ENCODE measurements around the gene FBXO42. TPM values are rescaled to one million over a fixed set of nuclear protein-coding genes. Genes with fewer than 3 reads are reported as not detected.
"Not testable (repeated sequence)": the region's sequence is repeated elsewhere in the genome, so short reads cannot be mapped to it uniquely, and the experiment has no call there.

FBXO42 gene
- total RNA-seq, 1 donor from 2014 or later, result 11.9 TPM

DNA sequence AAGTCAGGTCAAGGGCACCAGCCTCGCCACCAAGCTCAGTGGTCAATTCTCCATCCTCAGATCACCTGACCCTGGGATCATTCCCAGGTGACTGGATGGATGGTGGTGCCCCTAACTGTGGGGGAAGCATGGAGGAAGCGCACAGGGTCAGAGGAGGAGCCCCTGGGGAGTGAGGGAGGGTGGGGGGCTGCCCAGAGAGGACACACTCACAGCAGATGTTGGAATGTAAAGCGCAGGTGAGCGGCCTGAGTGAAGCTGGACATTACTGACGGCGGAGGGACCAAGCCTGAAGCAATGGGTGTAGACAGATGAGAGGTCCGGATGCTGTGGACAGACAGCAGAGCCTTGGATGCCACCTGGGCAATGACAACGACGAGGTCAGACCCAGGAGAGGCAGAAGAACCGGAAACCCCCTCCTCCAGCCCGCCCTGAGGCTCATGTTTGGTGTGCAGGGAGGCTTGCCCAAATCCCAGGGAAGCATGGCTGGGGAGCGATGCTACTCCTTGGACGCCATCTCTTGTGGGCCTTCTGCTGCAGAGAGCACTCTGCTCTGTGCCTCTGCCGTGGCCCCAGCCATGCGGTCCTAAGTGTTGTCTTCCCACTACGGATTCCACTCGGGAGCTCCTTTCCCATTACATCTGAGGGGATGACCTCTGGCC lies 109.6 kb downstream of the FBXO42 start:
- no peak for ATAC-seq

DNA sequence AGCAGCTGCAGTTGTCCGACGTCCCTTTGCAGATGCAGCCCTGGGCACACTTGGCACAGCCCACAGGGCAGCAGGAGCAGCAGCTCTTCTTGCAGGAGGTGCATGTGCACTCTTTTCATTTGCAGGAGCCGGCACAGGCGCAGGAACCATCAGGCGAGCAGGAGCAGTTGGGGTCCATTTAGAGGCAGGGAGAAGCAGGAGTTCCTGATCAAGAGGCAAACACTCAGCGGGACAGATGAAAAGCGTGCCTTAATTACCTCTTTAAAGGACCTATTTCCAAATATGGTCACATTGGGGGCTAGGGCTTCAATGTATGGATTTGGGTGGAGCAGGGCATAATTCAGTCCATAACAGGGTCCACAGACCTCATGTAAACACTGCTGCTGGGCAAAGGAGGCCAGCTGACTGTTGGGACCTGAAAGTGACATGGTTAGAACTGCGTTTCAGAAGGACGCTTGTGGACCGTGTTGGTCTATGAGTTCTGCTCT lies 111.0 kb downstream of the FBXO42 start:
- no peak for ATAC-seq

DNA sequence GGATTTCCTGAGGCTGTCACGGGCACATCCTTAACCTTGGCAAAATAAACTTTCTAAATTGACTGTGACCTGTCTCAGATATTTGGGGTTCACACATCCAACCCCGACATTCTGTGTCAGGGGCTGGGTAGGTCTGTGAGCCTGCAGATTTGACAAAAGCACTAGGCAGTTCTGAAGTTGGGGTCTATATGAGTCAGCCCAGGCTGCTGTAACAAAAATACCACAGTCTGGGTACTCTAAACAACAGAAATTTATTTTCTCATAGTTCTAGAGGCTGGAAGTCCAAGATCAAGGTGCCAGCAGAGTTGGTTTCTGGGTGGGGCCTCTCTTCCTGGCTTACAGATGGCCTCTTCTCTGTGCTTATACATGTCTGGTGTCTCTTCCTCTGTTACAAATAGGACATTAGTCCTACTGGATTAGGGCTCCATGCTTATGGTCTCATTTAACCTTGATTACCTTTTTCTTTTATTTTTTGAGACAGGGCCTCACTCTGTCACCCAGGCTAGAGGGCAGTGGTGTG lies 112.2 kb downstream of the FBXO42 start:
- ATAC-seq, result no peak

DNA sequence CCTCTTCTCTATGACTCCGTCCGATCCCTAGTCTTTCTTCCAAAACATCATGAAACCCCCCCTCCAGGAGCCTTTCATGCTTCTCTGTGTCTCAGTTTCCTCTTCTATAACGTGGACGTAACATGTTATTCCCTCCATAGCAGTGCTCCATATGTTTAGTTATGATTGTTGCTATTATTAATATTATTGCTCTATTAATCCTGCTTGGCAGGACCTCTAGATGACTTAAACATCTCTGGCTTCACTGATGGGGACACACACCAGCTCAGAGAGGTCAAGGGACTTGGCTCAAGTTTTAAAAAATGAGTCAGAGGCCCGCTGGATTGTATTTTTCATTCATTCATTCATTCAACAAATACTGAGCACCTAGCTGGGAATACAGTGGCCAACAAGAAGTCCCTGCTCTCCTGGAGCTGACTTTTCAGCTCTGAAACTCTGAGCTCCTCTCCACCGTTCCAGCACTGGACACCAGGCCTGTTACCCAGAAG lies 114.9 kb downstream of the FBXO42 start:
- ATAC-seq, result peak; percentile 2

DNA sequence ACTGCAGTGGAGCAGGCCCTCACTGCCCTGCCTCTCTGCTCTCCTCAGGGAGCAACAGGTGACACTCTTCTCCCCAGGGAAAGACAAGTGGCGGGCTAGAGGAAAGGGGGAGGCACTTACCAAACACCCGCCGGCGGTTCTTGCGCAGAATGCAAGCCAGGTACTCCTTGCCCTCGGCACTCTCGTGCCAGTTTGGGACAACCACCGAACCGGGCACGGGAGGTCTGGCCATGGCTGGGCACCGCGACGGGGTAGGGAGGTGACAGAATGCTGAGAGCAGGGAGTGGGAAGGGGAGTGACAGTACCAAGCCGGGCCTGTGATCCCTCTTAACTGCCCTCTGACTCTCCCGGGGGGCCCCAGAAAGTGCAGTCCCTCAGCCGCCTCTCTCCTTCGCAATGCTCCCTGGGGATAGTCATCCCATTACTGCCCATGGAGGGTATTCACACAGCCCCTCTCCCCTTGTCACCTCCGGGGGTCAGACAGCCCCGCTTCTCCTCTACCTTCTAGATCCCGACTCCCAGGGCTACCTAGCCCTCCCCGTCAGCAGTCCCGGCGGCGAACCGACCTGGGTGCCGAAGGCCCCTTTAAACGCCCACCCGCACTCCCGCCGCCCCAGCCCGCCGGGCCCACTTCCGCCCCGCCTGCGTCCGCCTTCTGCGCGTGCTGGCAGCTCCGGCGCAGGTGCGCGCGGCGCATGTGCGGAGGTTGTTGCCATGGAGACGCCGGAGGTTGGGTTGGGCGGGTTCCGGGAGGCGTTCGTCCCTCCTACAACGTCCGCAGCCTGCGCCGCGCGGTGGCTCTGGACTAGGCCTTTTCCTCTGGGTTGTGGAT lies 115.6 kb downstream of the FBXO42 start, which contains the start of gene CPLANE2:
TSS of gene CPLANE2 (minus strand) at position 673 of the 832 bp plus-strand sequence. CDS start at position 232, 441 bp downstream.
- ATAC-seq, result peak; percentile 87

DNA sequence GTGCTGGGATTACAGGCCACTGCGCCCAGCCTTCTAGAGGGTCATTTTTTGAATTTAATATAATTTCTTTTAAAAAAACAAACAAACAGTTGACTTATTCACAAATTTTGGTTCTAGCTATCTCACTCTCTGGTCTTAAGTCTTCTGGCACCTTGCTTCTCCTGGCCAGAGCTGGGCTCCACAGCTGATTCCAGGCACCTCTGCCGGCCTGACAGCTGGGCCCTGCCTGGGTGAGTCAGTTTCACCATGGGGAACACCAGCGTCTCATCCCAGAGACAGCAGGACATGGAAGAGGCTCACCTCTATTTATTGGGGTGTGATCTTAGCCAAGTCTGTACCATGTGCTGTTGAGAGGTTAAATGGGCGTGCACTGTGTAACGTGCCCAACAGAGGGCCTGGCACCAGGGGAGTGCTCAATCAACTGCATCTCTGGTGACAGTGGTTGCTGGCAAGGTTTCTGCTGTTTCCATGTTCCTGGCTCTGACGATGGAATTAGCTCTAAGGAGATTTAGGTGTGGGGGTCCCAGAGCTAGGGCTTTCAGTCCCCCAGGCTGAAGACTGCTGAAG lies 116.3 kb downstream of the FBXO42 start:
- peak; percentile 87 for ATAC-seq

DNA sequence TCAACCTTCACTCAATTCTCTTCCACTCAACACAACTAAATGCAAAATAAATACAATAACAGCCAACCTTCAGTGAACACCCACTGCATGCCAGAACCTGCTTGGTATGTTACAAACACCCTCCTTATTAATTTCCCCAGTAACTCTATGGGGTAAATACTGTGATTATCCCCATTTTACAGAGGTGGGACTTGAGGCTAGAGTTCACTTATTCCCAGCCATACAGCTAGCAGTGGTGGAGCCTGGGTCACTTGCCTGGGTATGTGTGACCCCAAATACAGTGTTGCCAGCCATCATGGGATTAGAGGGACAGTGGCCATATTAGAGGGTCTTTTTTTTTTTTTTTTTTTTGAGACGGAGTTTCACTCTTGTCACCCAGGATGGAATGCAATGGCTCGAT lies 116.9 kb downstream of the FBXO42 start:
- no peak for ATAC-seq

DNA sequence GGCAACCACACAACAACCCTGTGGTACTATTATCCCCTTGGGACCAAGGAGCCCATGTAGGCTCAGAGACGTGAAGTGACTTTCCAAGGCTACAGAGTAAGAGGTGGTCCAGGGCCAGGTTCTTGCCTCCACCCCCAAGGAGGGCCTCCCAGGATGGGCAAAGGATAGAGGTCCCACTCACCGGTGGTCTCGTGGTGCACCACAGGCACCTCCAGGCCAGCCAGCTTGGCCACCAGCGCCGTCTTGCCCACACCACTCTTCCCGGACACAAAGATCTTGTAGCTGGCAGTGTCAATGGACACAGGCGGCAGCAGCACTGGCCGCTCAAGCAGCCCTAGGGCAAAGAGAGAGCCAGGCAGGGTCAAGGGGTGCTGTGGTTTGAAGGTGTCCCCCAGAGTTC lies 118.8 kb downstream of the FBXO42 start:
- ATAC-seq, result no peak

DNA sequence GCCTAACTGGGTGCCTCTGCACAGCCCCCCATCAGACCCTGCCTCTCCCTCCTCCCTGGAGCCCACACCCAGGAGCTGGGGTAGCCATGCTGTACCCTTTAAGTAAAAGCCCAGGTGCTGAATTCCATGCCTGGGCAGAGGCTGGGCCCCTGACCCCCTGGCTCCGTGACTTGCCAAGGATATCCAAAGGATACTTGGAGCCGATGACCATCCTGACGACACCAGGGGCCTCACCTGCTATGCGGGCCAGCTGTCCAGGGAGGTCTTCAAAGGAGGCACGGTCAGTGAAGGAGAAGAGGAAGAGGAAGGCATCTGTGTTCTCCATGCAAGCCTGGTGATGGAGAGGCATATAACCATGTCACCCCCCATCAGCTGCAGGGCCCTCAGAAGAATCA lies 120.0 kb downstream of the FBXO42 start:
- ATAC-seq, result no peak

DNA sequence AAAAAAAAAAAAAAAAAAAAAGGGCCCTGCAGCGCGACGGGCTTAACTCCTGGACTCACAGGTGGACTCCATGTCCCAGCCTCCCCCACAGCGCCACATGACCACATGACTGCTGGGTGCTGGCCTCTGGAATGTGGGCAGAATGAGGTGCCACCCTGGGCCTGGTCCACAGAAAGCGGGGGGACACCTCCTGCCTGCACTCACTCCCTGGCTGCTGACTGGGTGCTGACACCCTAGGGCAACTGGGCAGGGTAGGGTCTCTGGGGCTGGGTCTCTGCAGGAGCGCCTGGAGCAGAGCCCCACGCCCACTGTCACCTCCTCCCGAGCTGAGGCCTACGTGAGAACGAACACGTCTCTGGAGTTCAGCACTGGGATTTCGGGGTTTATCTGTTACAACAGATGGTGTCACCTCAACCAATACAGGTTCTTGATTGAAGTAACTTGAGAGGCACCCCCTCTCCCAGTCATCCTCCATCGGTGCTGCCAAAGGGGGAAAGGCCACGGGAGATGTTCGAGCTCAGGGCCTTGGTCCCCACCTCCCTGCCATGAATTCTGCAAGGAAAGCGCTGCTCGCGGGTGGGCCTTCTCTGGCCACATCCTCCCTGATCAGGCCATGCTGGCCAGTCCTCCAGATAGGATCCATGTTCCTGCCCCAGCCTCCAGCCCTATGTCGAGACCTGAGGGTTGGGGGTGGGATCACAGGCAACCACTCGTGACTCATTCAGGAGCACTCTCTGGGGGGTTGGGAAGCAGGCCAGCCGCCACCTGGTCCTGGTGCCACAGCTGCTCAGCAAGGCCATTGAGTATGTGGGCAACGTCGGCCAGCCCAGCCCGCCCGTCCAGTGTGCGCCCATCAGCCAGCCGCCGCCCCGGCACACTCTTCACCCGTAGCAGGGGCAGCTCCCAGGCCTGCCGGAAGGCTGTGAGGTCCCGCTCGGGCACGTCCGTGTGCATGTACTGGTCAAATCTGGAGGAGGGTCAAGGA lies 120.7 kb downstream of the FBXO42 start:
- no peak for ATAC-seq

DNA sequence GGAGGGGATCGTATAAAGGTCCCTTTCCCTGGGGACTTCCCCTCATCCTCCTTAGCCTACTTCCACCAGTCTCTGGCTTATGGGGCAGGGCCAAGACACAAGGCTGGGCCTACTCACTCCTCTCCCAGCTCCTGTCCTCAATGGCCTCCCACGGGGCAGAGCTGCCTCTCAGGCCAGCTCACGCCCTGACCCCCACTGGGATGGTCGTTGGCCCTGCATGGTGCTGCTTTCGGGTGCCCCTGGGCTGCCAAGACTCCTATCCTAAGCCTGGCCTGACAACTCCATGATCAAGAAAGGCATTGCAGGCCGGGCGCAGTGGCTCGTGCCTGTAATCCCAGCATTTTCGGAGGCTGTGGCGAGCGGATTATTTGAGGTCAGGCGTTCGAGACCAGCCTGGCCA lies 121.5 kb downstream of the FBXO42 start:
- ATAC-seq, result no peak

DNA sequence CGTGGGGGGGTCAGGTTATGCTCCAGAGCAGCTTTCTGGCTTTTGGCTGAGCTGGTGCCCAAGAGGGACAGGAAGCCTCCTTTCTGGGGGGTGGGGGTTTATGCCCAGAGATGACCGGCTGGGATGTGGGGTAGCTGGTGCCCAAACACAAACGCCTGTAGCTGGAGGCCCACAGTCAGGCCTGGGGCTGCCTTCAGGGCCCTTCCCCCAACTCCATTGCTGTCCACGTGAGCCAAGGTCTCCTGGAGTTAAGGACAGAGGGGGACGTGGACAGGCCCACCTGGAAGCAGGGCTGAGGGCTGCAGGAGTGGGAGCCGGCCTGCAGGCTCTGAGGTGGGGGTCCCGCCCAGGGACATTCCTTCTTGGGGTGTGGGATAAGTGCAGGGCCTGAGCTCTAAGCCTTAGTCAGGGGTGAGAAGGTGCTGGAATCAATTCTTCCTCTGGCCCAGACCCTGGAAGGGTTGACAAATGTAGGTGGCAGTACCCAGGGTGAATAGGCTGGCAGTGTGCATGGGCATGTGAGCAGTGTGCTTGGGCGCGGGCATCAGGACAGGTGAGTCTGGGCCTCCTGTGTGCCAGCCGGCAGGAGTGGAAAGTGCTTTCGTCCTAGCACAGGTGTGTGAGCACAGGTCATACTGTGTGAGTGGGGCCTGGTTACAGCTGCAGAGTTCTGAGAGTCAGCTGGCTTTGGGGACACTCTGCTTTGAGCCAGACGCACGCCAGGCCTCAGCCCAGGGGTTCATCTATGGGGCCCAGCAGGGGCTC lies 122.1 kb downstream of the FBXO42 start:
- ATAC-seq, result no peak

DNA sequence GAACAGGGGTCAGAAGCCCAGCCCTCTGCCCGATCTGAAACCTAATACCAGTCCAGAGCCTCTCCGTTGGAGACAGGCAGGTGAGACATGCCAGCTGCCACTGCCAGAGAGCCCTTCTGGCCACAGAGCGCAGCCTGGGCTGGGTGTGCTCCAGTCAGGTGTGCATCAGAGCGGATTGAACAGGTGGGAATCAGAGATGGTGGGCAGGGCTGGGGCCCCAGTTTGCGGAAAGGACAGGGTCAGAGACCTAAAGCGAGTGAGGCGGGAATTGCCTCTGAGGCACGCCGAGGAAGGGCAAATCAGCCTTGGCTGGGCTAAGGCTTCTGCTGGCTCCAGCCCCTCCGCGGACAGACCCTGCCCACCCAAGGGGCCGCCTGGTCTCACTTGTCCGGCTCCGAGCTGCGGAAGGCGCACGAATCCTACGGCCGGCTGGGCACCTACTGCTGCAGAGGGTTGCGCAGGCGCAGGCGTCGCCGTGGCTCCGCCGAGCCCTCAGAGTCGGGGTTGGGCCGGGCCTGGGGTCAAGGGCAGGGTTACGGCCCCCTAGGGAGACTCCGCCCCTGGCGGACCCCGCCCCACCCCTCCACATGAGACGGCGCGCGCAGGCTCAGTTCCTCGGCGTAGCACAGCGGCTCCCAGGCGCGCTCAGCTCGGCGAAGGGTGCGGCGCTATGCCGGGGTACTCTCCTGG lies 125.6 kb downstream of the FBXO42 start:
- ATAC-seq, result peak; percentile 33

DNA sequence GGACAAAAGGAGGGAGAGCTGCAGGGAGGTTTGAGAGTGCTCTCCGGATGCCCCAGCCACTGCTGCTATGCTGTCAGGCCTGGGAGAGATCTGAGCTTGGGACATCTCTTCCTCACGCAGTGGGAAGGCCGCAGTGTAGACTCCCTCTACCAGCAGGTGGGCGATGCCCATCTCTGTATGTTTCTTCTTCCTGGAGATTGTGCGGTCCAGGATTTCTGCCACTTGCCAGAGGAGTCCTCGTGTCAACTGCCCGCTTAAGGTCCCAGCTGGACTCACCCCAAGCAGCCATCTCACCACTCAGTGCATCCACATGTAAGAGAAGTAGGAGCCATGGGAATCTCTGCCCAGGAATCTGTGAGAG lies 126.2 kb downstream of the FBXO42 start:
- no peak for ATAC-seq

DNA sequence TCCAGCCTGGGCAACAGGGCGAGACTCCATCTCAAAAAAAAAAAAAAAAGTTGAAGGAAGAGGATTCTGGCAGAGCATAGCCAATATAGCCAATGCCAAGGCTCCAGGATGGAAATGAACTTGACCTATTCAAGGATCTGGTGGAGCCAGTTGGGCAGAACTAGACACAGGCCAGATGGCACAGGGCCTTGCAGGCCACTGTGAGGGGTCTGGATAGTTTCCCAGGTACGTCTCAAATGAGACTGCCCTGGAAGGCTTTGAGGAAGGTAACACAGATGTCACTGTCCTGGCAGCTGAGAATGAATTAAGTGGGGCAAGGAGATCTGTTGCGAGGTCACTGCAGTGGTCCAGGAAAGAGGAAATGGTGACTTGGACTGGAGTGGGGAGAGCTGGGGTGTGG lies 127.8 kb downstream of the FBXO42 start:
- no peak for ATAC-seq

DNA sequence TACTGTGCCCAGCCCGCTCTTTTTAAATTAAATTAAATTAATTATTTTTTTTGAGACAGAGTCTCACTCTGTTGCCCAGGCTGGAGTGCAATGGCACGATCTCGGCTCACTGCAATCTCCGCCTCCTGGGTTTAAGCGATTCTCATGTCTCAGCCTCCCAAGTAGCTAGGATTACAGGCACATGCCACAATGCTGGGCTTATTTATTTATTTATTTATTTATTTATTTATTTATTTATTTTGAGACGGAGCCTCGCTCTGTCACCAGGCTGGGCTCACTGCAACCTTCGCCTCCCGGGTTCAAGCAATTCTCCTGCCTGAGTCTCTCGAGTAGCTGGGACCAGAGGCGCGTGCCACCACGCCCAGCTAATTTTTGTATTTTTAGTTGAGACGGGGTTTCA lies 129.6 kb downstream of the FBXO42 start:
- not testable (repeated sequence) for ATAC-seq

DNA sequence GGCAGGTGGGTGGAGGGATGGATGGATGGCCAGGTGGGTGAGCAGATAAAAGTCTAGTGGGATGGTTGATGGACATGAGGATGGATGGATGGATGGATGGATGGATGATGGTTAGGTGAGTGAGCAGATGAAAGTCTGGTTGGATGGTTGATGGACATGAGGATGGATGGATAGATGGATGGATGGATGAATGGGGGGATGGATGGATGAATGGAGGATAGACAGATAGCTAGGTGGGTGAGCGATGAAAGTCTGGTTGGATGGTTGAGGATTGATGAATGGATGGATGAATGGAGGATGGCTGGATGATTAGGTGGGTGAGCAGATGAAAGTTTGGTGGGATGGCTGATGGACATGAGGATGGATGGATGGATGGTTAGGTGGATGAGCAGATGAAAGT lies 130.8 kb downstream of the FBXO42 start:
- ATAC-seq, result no peak

DNA sequence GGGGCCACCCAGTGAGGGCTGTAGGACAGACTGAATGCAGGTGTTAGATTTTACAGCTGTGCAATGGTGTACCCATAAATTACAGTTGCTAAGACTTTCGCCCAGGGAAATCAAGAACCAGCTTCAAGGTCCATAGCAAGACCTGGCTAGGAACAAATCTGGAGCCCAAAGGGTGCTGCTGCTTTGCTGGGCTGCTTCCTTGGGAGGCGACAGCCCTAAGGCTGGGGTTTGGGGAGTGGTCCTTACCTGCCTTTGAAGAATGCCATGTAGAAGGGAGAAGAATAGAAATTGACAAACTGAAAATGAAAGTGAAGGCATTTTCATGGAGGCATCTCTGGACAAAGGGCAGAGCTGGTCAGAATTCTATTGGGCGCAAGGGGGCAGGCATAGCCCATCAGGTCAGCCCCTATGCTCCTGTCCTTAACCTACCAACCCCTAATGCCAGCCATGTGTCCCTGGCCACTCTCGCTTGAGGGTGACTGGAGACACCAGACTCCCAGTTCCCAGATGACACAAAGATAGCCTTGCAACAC lies 132.2 kb downstream of the FBXO42 start:
- ATAC-seq, result no peak

DNA sequence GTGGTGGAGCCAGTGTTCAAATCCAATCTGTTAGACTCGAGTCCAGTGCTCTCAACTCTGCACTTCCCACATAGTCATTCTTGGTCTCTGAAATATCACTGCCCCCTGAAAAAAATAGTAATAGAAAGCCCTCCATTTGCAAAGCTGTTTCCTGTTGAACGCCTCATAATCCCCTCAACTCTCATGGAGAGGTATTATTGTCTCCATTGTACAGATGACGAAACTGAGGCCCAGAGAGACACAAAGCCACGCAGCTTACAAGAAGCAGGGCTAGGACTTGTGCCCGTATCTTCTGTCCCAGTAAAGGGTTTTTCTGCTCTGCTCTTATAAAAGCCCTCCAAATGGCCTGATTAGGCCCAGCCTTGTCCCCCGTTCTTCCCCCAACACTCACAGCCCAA lies 133.6 kb downstream of the FBXO42 start:
- ATAC-seq, result no peak

DNA sequence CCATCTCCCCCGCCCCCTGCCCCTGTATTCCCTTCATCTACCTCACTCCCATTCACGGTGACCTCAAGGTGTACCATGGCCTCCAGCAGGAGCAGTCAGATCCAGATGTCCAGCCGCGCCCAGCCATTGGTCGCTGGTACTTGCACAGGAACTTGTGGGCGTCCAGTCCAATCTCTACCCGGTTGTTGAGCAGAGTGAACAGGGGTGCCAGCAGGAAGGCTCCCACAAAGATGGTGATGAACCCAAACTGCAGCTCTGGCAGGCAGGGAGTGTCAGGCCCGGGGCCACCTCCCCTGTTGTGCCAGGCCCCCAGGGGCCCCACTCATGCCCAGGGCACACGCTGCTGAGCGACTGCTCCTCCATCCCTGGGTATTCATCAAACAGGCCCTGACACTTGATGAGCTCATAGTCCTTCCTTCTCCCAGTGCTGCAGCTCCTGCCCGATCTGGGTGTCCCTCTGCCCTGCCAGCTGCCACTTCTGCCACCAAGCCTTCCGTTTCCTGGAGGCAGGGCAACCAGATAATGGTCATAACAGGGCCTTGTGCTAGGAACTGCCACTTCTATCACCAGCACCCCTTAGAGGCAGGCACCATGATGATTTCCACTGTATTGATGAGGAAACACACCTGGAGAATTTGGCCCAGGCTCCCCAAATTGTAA lies 134.1 kb downstream of the FBXO42 start:
- peak; percentile 2 for ATAC-seq
